NB4 (cell line): ENCODE measurements around the gene CDPF1.
"Not testable (repeated sequence)": the region's sequence is repeated elsewhere in the genome, so short reads cannot be mapped to it uniquely, and the experiment has no call there.

Experiments
- DNase-seq: peaks from one replicate; pipeline ENCODE4 v3.0.0; 2010; ENCODE audit warnings: low read depth
- H3K4me3 ChIP-seq: one replicate; pipeline ENCODE4 v1.5.1; 2011; ENCODE audit warnings: mild to moderate bottlenecking, low read depth, low read length, moderate library complexity
- CTCF ChIP-seq: IDR thresholded peaks from one replicate; pipeline ENCODE4 v1.5.1; 2012; ENCODE audit warnings: low read depth, low read length
- MAX ChIP-seq: IDR thresholded peaks from 2 replicates; pipeline ENCODE4 v1.6.1; 2011; ENCODE audit warnings: low read depth, low read length
- MYC ChIP-seq: IDR thresholded peaks from 2 replicates; pipeline ENCODE4 v1.6.1; 2011; ENCODE audit warnings: low read depth, low read length
- POLR2A ChIP-seq: IDR thresholded peaks from 2 replicates; pipeline ENCODE4 v1.6.1; 2011; ENCODE audit warnings: mild to moderate bottlenecking; ENCODE audit not compliant: insufficient read length; ENCODE audit errors: extremely low read depth

The CDPF1 gene

GRCh38 chr22:46202897-46203600 lies 47.0 kb downstream of the CDPF1 start:
- no peak for DNase-seq
- H3K4me3 ChIP-seq: no peak overlapping the region
- TF ChIP-seq MYC (no peak), MAX (no peak), POLR2A (no peak), CTCF (no peak)

GRCh38 chr22:46201059-46201757 lies 48.9 kb downstream of the CDPF1 start:
- no peak for TF ChIP-seq MYC
- no peak for TF ChIP-seq POLR2A
- TF ChIP-seq CTCF: no peak
- TF ChIP-seq MAX: no peak
- DNase-seq: no peak
- no peak overlapping the region for H3K4me3 ChIP-seq

- not testable (repeated sequence) for H3K4me3 ChIP-seq, DNase-seq
These were observed 51.3 kb downstream of the CDPF1 start for GRCh38 chr22:46198806-46199205.

- no peak for TF ChIP-seq MYC
- TF ChIP-seq POLR2A: no peak
- TF ChIP-seq CTCF: no peak
- no peak for TF ChIP-seq MAX
- DNase-seq: no peak
These were observed 51.8 kb downstream of the CDPF1 start for GRCh38 chr22:46198274-46198673.

GRCh38 chr22:46196278-46196677 lies 53.8 kb downstream of the CDPF1 start:
- no peak for TF ChIP-seq CTCF
- TF ChIP-seq POLR2A: no peak
- TF ChIP-seq MYC: no peak
- no peak for TF ChIP-seq MAX
- no peak overlapping the region for H3K4me3 ChIP-seq
- DNase-seq: no peak

More at GRCh38 chr22:46198274-46198673, 51.8 kb downstream of the CDPF1 start:
- H3K4me3 ChIP-seq: no peak overlapping the region

- no peak overlapping the region for H3K4me3 ChIP-seq
- no peak for DNase-seq
- TF ChIP-seq MAX (no peak), MYC (no peak), CTCF (no peak), POLR2A (no peak)
These were observed 54.5 kb downstream of the CDPF1 start for GRCh38 chr22:46195487-46196165.
